ENCODE data around the gene ZNF268. TPM values are rescaled to one million over a fixed set of nuclear protein-coding genes. Genes with fewer than 3 reads are reported as not detected.

ZNF268 gene
- total and polyA plus RNA-seq, 2 of the 13 experiments (the other 11 are each of a cell fraction or from before 2014, with no cell fraction given): 7.6 to 31.3 TPM

- TF ChIP-seq MTERF4 (CRISPR knock-in tag; IDR thresholded peaks at IDR 0.05) (no peak), ZNF260 (CRISPR knock-in tag; IDR thresholded peaks at IDR 0.05; ENCODE audit: borderline replicate concordance, low read depth) (no peak), KLF11 (CRISPR knock-in tag; IDR thresholded peaks at IDR 0.05) (peak; percentile 63; the same call in 1 of the 2 replicates), RBAK (CRISPR knock-in tag; IDR thresholded peaks at IDR 0.05) (no peak), HNF1B (CRISPR knock-in tag; IDR thresholded peaks at IDR 0.05) (peak; percentile 75), LRRFIP1 (CRISPR knock-in tag; conservative IDR thresholded peaks at IDR 0.05) (no peak), ZNF777 (CRISPR knock-in tag; IDR thresholded peaks at IDR 0.05) (0 out of 2 replicates have a peak, but pooled peaks have one; percentile 35), HIC2 (CRISPR knock-in tag; IDR thresholded peaks at IDR 0.05; ENCODE audit: low read depth) (no peak), CENPBD1 (CRISPR knock-in tag; IDR thresholded peaks at IDR 0.05; ENCODE audit: borderline replicate concordance, low read depth) (no peak), ZNF496 (CRISPR knock-in tag; IDR thresholded peaks at IDR 0.05; ENCODE audit: insufficient replicate concordance) (no peak), SAFB2 (CRISPR knock-in tag; IDR thresholded peaks at IDR 0.05; ENCODE audit: borderline replicate concordance, low read depth) (no peak), FOSL1 (CRISPR knock-in tag; IDR thresholded peaks at IDR 0.05; ENCODE audit: borderline replicate concordance) (no peak), PAX8 (CRISPR knock-in tag; IDR thresholded peaks at IDR 0.05; ENCODE audit: borderline replicate concordance) (no peak), DMAP1 (CRISPR knock-in tag; IDR thresholded peaks at IDR 0.05) (peak; percentile 74; the same call in 1 of the 2 replicates), ETS1 (CRISPR knock-in tag; IDR thresholded peaks at IDR 0.05) (no peak), ATF7-NPFF (CRISPR knock-in tag; IDR thresholded peaks at IDR 0.05; ENCODE audit: low read depth) (no peak), ZNF589 (CRISPR knock-in tag; conservative IDR thresholded peaks at IDR 0.05) (0 out of 2 replicates have a peak, but pooled peaks have one; percentile 31)
These were observed at the start of gene ZNF268 (continued) for GRCh38 chr12:133181238-133181959.

Measured in HepG2 (cell line).